GM21723 (cell line): ENCODE results near the gene KSR1.
"Not testable (repeated sequence)": the region's sequence is repeated elsewhere in the genome, so short reads cannot be mapped to it uniquely, and the experiment has no call there.

ENCODE experiments used
- ATAC-seq: cut with Tn5 transposase; IDR thresholded peaks from one replicate; pipeline ENCODE4 v1.9.1; 2021; ENCODE audit warnings: mild to moderate bottlenecking, moderate library complexity; ENCODE audit not compliant: unreplicated experiment

Gene KSR1

DNA sequence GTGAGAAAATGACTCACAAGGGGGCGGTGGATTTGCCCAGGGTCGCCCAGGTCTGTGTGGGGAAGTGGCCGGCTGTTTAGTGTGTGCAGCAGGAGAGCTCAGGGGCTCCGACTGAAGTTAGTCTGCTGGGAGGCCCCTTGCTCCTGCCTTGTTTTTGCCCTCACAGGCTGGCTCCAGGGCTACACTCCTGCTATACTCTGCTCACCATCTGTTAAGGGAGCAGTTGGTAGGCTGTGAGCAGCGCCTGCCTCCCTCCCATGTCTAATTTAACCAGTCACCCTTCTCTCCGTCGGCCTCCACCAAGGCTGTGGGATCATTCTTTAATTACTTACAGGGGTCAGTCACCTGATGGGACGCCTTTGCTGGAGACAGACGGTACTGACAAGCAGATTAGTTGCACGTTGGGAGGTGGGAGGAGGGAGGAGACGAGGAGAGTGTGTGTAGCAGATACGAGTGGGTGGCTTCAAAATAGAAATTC, 35.5 kb downstream of the KSR1 start:
- ATAC-seq, result no peak

DNA sequence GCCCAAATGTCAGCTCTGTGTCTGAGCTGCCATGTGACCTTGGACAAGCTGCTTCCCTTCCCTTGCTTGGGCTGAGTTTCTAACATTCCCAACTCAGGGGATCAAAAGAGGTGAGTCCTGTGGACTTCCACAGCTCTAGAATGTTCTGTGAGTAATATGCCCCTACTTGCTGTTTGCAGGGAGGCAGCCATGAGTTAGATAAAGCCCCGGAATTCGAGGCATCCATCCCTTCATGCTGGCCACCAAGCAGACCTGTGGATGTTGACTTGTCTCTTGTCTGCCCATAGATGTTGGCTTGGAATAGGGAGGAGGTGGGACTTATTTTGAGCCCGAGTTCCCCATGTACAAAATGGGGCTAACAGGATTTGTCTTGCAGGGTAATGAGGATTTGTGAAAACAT, 36.2 kb downstream of the KSR1 start:
- ATAC-seq, result no peak

DNA sequence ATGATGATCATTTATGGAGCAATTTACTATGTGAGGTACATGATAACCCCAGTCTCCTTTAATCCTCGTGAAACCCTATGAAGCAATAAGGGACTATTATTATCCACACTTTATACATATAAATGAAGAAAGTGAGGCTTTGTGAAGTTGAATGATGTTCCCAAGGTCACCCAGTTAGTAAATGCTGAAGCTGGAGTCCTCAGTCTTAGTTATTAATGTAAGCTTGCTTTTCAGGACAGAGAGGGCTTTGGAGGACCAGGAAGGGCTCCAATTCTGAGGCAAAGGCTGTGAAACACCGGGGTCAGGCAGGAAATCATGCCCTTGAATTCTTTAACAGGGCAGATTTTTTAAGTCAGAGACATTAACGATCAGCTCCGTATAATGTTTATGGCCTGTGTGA, 36.8 kb downstream of the KSR1 start:
- ATAC-seq, result no peak

DNA sequence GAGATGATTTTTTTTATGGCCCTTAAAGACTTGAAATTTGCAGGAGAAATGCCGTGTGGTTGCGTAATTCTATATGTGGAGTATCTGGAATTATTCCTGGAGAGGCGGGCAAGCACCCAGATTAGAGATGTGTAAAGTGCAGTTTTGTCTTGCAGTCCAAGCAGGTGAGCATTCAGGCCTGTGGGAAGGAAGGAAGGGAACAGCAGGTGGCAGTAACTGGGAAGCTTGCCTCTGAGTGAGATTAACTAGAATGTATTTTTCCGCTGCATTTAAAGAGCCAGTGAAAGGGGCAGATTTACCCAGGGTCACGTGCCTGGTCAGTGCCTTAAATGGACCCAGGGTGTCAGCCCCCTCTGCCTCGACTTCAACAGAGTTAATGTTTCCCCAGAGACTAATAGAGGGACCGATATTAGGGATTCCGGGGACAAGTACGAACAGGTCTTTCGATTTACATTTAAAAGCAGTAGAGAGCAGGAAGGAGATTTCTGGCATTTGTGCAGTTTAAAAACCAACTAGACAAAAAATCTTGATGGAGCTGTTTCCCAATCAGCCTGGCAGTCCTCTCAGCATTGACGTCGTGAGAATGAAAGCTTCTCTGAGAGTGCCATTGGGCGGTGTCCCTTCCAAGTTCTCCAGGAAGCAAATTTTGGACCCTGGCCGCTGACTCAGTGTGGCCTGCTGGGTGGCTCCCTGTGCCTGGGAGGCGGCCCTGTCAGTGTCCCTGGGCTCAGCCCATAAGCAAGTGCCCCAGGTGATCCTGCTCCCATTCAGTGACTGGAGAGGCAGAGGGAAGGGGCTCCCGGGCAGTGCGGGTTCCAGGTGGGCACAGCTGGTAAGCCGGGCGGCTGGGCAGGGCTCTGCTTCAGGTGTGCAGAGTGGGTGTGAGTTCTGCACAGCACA, 38.2 kb downstream of the KSR1 start:
- ATAC-seq, result no peak

DNA sequence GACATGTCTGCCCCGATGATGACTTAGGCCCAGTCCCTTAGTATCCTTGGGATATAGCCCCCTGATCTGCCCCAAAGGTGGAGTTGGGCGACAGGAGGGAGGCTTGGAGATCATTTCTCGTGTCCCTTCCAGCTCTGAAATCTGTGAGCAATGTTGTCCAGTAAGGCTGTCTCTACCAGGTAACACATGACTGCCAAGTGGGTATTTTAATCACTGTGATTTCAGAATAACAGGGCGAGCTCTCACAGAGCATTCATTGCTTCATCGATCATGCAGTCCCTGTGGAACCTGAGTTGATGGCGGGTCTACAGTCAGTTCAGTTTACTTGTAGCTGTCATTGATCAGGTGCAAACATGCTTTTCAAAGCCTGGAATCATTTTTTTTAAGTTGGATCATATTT, 39.2 kb downstream of the KSR1 start:
- no peak for ATAC-seq

DNA sequence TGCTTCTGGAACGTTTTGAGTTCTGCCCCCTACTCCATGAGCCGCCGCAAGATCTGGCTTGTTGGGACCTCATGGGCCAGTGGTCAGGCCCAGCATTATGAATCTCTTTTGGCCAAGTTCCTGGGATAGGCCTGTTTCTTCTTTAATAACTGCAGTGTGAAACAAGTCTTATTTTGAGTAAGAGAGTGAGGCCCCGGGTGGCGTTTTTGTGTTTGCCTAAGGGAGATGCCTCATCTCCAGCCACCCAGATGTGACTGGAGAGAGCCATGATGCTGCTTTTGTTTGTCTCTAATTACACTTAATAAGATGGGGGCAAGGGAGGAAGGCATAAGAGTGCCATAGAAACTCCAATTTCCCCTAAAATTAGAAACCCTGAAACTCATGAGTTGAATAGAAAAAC, 39.8 kb downstream of the KSR1 start:
- no peak for ATAC-seq

DNA sequence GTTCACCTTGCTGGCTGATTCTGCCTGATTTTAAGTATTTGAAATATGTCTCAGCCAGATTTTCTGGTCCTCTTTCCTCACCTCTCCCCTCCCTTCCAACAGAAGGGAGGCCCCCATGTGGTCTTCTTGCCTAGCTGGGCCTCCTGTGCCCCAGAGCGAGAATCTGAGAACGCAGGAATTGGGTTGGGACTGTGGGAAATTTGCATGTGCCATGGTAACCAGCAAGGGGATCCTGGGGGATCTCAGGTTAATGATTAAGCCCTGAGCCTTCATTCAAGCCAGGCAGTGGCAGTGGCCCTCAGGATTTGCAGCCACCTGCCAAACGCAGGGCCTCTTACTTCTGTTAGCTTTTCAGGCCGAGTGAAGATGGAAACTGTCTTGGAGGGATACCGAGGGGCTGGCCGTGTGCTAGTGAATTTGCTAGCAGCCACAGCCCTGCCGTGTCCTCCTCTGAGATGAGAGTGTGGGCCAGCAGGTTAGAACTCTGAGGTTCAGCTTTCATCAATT, 40.2 kb downstream of the KSR1 start:
- ATAC-seq, result no peak

DNA sequence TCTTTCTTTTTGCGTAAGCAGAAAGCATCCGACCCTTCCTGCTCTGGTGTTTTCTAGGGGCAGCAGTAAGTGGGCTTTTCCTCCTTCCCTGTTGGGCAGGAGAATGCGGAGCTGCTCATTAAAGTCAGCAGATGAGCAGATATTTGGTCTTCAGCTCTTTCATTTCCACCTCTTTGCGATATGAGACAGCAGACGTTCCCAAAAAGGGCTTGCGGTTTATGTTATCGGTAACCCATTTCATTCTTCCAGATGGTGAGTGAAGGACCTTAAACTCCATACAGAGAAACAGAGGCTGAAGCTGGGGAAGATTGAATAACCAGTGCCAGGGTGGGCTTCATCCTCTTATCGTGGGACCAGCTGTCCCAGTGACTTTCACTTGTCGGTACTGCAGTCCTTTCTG, 40.7 kb downstream of the KSR1 start:
- no peak for ATAC-seq

DNA sequence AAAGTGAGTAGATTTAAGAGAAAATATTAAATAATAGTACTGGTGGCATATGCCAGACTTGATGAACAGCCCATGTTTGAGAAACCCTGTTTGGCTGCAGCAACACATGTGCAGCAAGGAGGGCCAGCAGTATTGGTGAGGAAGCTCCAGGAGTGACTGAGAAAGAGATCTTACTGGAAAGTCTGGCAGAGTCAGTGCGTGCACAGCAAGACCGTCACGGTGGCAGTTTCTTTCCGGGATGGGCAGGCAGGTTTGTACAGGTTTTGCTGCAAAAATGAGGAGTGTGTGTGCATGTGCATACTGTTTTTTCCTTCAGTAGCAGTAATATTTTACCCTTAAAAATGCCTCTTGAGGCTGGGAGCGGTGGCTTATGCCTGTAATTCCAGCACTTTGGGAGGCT, 41.4 kb downstream of the KSR1 start:
- ATAC-seq, result no peak

DNA sequence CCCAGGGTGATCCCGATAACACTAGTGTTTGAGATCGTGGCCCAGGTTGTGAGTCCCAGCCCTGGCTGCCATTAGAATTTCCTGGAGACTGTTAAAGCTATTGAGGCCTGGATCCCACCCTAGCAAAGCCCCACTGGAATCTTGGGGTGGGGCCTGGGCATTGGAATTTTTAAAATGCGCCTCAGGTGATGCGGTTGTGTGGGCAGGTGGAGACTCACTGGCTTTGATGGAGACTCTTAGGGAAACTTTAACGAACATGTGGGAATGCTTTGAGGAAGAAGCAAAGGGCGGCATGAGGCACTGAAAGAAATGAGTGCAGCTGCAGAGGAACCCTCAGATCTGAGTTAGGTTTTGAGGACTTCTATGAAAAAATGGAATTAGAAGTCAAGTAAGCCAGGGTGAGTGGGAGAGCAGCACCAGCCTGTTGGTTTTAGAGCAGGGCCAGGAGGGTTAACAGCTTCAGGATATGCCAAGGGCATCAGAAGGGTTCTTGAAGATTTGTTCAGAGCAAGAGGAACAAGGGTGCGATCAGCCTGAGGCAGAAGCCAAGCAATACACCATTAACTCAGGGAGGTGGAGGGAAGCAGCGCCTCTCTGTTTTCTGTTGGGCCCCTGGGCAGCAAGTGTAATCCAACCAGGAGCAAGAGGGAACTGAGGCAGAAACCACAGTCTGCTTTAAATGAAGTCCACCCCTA, 42.5 kb downstream of the KSR1 start:
- no peak for ATAC-seq

DNA sequence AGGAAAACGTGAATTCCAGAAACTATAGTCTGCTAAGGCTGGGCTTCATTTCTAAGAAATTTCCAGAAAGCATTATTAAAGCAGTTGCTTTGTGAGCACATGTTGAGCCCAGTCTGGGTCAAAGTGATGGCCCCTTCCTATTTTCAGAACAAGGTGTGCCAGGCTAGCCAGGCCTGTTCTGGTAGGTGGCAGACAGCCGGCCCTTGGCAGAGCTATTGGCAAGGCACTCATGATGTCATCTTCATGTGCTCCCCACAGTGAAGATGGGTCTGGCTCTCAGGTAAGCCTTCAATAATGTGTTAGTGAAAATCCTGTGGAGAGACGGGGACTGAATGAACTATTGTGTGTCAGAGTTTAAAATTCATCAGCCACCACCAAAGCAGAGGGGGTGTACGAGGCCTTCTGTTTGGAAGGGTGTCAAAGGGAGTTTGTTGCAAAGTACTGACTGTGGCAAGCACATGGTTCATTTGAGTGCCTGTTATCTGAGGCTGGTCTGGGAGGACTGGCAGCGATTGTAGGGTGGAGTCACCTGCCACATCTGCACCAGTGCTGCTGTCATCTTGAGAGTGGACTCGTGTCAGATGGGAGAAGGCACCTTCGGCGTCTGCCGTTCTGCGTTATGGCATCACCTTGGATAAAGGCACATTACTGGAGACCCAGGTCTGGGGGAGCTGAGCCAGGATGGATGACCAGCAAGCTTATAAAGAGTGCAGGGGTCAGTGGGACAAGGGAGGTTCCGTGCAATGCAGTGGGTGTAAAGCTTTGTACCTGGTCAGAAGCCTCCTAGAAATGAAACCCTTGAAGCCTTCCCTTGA, 43.4 kb downstream of the KSR1 start:
- no peak for ATAC-seq

DNA sequence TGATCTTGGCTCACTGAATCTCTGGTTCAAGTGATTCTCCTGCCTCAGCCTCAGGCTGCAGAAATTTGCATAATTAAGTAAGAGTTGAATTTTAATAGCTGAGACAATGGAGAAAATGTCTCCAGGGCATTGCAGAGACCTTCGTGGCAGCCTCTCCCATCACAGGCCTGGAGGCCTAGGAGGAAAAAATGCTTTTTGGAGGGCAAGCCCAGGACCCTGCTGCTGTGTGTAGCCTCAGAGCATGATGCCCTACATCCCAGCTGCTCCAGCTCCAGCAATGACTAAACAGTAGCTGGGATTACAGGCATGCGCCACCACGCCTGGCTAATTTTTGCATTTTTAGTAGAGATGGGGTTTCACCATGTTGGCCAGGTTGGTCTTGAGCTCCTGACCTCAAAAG, 45.1 kb downstream of the KSR1 start:
- not testable (repeated sequence) for ATAC-seq

DNA sequence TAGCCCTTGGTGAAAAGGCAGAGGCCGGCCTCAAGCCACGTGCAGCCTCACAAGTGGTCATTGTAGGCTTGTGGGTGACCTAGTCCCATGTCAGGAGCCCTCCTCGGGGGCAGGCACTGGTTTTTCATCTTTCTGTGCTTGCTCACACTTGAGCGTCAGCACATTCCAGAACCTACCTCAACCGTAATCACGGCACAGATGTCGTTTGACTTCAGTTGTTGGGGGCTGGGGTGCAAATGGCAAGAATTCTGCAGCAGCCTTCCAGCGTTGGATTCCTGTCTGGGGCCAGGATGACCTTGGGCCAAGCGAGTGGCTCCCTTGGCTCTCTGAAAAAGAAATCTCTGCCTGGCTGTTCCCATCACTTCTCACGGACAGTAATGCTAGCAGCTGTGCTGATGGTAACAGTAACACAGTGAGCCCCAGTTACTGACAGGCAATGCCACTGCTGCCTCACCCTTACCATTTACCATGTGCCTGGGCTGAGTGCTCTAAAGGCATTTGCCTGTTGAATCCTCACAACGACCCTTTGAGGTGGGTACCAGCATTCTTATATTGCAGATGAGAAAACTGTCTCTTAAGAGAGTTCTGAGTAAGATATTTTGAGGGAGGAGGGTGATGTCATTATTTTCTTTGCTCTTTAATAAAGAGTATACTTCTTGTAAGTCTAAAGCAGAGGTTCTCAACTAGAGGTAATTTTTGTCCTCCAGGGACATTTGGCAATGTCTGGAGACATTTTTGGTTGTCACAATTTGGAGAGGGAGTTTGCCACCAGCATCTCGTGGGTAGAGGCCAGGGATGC, 46.5 kb downstream of the KSR1 start:
- no peak for ATAC-seq

DNA sequence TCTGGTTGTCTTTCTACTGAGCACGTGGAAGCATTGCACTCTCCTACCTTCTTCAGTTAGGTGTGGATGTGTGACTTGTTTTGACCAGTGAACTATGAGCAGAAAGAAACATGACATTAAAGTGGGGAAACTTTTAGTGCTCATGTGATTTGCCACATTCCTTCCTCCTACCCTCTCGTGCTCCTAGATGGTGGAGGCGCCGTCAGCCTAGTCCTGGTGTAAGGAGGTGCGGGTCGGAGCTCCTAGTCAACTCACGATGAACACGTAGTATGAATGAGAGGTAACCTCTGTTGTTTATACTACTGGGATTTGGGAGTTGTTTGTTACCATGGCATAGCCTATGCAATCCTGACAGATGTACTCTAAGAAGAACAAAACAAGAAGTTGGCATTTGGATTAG, 47.4 kb downstream of the KSR1 start:
- ATAC-seq, result no peak

DNA sequence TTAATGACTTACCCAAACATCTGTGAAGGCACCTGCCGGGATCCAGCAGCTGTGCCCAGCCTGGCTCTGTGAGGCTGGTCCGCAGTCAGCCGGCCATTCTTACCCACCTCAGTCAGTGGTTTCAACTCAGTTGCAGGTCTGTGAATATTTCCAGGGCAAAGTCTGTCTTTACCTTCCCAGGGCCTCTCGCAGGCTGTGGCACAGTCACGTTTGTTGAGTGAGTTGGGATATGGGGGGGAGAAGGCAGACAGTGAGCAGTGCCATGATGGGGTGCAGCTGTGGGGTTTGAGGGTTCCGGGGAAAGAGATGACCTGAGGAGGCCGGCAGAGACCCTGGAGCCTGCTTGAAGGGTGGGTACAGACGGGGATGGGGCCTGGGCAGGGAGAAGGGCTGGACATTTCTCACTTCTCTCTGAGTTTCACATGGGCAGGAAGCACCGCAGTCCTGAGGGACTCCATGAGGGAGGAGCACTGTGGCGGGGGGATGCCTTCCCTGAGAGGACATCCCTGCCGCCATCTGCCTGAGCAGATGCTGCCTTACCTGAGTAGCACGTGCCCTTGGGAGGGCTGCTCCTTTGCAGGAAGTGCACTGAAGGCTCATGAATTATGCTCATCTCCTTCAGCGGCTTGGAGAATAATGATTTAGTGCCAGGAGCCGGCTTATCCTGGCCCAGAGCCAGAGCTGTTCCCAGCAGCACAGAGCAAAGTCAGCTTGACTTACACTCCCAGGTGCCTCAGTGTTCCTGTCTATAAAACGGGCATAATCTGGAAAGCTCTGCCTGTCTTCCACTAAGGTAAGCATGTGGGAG, 48.1 kb downstream of the KSR1 start:
- no peak for ATAC-seq

DNA sequence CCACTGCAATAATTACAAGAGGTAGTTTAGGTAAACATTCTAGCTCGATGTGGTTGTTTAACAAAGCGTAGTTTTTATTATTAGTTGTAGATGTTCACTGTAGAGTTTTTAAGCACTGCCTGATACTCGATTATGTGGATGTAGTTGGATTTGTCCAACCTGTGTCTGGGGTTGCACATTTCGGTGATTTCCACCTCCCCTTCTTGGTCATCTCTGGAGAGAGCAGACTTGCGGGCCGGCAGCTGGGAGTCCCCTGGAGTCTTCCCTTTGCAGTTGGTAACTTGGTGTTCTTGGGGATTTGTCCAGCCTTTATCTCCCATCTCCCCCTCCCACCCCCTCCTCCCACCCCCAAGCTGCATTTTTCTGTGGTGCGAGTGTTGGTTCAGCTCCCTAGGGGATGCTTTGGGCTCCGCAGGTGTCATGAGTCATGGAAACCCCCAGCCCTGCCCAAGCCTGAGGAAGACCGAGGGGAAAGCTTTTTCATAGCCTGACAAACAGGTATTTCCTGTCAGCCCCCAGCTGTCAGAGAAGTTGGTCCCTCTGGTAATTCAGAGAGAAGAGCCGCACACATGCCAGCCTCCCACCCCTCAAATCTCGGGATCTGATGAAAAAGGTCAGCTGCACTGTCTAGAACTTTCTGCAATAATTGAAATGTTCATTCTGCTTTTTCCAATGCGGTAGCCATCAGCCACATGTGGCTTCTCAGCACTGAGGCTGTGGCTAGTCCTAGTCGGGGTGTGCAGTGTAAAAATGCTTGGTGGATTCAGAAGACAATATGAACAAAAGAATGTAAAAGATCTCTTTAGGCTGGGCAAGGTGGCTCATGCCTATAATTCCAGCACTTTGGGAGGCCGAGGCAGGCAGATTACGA, 50.3 kb downstream of the KSR1 start:
- peak; percentile 62 for ATAC-seq

DNA sequence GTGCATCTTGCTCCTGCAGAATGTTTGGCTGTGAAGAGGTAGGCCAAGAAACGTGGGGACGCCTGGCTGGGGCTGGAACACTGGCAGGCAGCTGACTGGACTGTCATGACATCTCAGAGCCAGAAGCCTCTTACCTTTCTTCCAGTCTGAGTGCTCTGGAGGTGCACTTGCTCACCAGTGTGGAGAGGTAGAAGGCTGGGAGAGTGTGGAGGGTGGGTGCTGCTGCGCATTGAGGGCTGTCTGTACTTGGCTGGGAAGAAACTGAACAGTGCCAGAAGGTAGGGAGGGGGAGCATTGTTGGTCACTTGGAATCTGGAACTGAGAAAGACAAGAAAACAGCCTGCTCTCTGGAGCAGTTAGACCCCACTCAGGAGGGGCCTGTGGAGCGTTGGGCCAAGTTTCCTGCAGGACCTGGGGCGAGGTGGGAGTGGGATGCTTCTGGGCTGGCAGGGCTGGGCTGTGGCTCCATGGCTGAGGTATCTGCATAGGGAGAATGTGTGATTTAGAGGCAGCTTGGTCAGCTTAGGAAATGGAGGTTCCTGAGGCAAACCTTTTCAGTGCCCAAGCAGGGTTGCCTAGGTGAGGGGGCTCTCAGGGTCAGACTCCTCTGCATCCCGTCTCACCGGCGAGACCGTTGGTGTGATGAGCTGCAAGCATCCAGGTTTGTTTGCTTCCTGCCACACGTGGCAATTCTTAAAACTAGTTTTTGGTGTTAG, 55.1 kb downstream of the KSR1 start:
- ATAC-seq, result no peak

DNA sequence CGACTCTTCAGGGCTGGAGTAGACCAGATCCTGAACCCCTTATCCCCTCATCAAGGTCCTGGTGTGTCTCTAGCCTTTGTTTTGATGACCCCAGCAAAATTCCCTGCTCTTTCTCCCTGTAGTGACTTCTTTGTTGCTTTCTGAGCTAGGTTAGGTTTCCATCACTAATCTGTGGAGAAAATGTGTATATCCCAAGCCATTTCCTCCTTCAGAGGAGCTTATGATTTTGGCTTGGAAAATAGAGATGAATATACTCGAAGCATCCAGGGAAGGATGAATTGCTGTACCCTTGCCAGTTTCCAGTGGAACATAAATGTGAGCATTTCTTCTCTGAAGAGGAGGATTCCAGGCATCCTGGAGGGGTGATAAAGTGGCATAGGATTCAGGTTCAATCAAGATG, 55.8 kb downstream of the KSR1 start:
- no peak for ATAC-seq
